Kidney glomerular epithelial cell (primary cell): Measurements from ENCODE around the gene CWC22.
"Not testable (repeated sequence)": the region's sequence is repeated elsewhere in the genome, so short reads cannot be mapped to it uniquely, and the experiment has no call there.

Experiments
- DNase-seq: peaks from one replicate; lab custom pipeline; 2025; lab: John Stamatoyannopoulos, UW

CWC22 gene

GRCh38 chr2:180006781-180007579 is at the start of gene CWC22:
Gene CWC22, minus strand, starts transcription at chr2:180007297. Its CDS starts 13,956 bp downstream, at chr2:179993341.
- DNase-seq = peak; percentile 96

- no peak for DNase-seq
Measured at GRCh38 chr2:180056367-180057118, 49.4 kb upstream of the CWC22 start.

- DNase-seq = not testable (repeated sequence)
Measured at GRCh38 chr2:180054576-180054975, 47.5 kb upstream of the CWC22 start.

- DNase-seq = no peak
Measured at GRCh38 chr2:180050246-180050645, 43.1 kb upstream of the CWC22 start.

GRCh38 chr2:180048251-180048650 is 41.2 kb upstream of the CWC22 start:
- DNase-seq = no peak

GRCh38 chr2:180046776-180047175 is 39.7 kb upstream of the CWC22 start:
- no peak for DNase-seq

- no peak for DNase-seq
Measured at GRCh38 chr2:180046202-180046601, 39.1 kb upstream of the CWC22 start.

GRCh38 chr2:180040146-180040925 is 33.2 kb upstream of the CWC22 start:
- peak; percentile 11 for DNase-seq

- no peak for DNase-seq
Measured at GRCh38 chr2:180038997-180039396, 31.9 kb upstream of the CWC22 start.

- peak; percentile 5 for DNase-seq
Measured at GRCh38 chr2:180033993-180034894, 27.1 kb upstream of the CWC22 start.

GRCh38 chr2:180029575-180029974 is 22.5 kb upstream of the CWC22 start:
- DNase-seq = no peak

- no peak for DNase-seq
Measured at GRCh38 chr2:180021850-180022249, 14.8 kb upstream of the CWC22 start.

- no peak for DNase-seq
Measured at GRCh38 chr2:180017784-180018183, 10.7 kb upstream of the CWC22 start.

GRCh38 chr2:180016937-180017336 is 9.8 kb upstream of the CWC22 start:
- no peak for DNase-seq

- no peak for DNase-seq
Measured at GRCh38 chr2:180015951-180016709, 9.0 kb upstream of the CWC22 start.

- DNase-seq = no peak
Measured at GRCh38 chr2:180012523-180012922, 5.4 kb upstream of the CWC22 start.

- DNase-seq = no peak
Measured at GRCh38 chr2:180010701-180011100, 3.6 kb upstream of the CWC22 start.

GRCh38 chr2:180006231-180006630 is 866 bp downstream of the CWC22 start:
- no peak for DNase-seq

GRCh38 chr2:180005465-180005864 is 1.6 kb downstream of the CWC22 start:
- DNase-seq = not testable (repeated sequence)

GRCh38 chr2:180004731-180005130 is 2.4 kb downstream of the CWC22 start:
- no peak for DNase-seq

- DNase-seq = no peak
Measured at GRCh38 chr2:180003559-180003958, 3.5 kb downstream of the CWC22 start.
